GM12892 (cell line): ENCODE results near the gene FAM107B.
"Not testable (repeated sequence)": the region's sequence is repeated elsewhere in the genome, so short reads cannot be mapped to it uniquely, and the experiment has no call there.

Experiments used
- DNase-seq: peaks from one replicate; pipeline ENCODE4 v3.0.0; 2011; ENCODE audit not compliant: insufficient read length
- FAIRE-seq: peaks from 2 replicates; lab custom pipeline; 2011; peaks lifted over from hg19 to GRCh38; lab: Jason Lieb, UNC
- POLR2A ChIP-seq: IDR thresholded peaks from 2 replicates; pipeline ENCODE4 v1.6.1; 2011; ENCODE audit warnings: low read depth, low read length, control low read depth
- POLR2AphosphoS5 ChIP-seq: IDR thresholded peaks from 2 replicates; pipeline ENCODE4 v1.6.1; 2011; ENCODE audit warnings: low read depth, low read length, control low read depth
- TAF1 ChIP-seq: IDR thresholded peaks from 2 replicates; pipeline ENCODE4 v1.6.1; 2011; ENCODE audit warnings: low read depth, mild to moderate bottlenecking, control low read depth, low read length, borderline replicate concordance

FAM107B gene

DNA sequence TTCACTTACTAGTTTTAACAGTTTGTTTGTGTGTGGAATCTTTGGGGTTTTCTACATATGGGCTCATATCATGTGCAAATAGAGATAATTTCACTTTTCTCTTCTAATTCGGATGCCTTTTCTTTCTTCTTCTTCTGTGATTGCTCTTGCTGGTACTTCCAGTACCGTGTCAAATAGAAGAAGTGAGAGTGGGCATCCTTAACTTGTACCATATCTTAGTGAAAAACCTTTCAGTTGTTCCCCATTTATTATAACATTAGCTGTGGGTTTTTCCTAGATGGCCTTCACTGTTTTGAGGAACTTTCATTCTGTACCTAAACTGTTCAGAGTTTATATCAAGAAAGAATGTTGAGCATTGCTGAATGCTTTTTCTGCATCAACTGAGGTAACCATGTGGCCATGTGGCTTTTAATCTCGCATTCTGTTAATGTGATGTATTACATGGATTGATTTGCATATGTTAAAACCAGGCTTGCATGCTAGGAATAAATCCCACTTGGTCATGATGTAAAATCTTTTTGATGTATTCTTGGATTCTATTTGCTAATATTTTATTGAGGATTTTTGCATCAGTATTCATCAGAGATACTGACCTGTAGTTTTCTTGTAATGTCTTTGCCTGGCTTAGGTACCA lies 78.7 kb downstream of the FAM107B start:
- FAIRE-seq (no peak), DNase-seq (no peak)
- no peak for TF ChIP-seq POLR2A
- TF ChIP-seq POLR2AphosphoS5 = no peak
- TF ChIP-seq TAF1 = no peak

DNA sequence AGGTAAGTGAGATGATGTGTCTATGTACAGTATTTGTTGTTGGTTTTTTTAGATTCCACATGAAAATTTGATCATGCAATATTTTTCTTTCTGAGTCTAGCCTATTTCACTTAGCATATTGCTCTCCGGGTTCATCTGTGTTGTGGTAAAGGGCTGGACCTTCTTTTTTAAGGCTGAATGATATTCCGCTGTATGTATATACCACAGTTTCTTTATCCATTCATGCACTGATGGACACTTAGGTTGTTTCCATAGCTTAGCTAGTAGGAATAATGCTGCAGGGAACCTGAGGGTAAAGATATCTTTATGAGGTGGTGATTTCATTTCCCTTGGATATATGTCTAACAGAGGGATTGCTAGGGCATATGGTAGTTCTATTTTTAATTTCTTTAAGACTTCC lies 80.8 kb downstream of the FAM107B start:
- FAIRE-seq (no peak), DNase-seq (no peak)

DNA sequence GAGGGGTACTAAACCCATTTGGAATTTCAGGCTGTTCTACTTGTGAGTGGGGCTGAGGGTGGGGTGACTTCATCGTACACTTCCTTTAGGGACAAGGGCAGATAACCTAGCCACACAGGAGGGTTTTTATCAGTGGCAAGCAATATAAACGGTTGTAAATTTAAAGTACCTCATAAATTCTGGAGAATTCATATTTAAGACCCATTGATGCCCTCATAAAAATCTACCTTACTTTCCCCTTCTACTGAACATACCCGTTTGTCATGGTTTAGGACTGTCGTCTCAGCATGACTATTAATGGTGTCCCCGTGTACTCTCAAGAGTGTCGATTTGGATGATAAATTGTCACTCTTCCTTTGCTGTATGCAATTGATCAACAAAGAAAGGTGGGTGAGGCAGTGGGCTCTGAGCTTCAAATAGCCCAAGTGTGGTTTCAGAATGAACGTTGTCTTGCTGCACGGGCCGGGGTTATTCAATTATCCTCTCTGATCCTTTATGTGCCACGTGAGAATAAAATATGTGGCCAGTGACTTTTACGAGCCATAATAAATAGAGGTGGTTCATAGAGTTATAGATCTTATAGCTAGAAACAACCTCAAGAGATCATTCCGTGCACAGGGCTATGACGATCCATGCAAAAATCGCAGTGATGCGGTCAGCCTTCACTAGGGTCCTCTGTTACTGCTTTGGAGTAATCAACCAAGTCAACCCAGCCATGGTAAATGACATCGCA lies 82.2 kb downstream of the FAM107B start:
- no peak for DNase-seq
- TF ChIP-seq POLR2A = no peak

More for the DNA sequence above, 80.8 kb downstream of the FAM107B start:
- TF ChIP-seq POLR2A (no peak), TAF1 (no peak), POLR2AphosphoS5 (no peak)

DNA sequence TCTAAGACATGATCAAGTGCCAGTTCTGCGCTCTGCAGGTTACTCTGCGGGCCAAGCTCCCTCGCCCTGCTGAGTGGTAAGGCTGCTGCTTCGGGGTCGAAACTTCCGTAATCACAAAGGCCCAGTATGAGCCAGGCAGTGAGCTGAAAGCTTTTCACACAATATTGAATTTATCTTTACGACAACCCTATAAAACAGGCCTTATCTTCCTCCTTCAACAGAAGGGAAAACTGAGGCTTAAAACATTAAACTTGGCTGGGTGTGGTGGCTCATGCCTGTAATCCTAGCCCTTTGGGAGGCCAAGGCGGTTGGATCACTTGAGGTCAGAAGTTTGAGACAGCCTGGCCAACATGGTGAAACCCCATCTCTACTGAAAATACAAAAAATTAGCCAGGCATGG lies 83.3 kb downstream of the FAM107B start:
- FAIRE-seq (no peak), DNase-seq (no peak)
- TF ChIP-seq POLR2A (no peak), TAF1 (no peak), POLR2AphosphoS5 (no peak)

More for the DNA sequence above, 82.2 kb downstream of the FAM107B start:
- no peak for FAIRE-seq

DNA sequence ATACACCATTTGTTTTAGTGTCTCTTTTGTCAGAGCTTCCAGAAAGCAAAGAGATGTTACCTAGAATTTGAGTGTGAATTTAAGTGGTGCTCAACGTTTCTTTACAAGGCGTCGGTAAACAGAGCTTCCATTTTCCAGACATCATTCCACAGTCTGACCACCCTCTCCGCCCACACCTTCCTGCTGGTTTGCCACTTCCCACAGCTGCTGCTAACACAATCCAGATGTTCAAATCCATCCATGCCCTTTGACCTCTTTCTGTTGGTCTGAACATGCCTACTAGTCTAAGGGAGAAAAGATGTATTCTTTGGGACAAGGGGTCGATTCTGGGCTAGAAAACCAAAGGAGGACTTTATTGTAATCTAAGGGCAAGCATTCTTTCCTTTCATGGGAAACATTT lies 86.1 kb downstream of the FAM107B start:
- no peak for TF ChIP-seq POLR2A
- TF ChIP-seq POLR2AphosphoS5 = no peak
- no peak for TF ChIP-seq TAF1
- FAIRE-seq = no peak
- DNase-seq = no peak

DNA sequence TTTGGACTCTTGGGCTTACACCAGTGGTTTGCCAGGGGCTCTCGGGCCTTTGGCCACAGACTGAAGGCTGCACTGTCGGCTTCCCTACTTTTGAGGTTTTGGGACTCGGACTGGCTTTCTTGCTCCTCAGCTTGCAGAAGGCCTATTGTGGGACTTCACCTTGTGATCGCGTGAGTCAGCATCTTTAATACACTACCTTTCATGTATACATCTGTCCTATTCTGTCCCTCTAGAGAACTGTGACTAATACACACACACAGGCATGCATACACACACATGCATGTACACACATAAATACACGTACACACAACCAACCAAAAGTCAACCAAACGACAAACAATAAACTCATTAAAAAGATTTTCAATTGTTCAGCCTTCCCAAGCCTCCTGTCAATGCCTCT lies 86.5 kb downstream of the FAM107B start:
- not testable (repeated sequence) for FAIRE-seq, DNase-seq

DNA sequence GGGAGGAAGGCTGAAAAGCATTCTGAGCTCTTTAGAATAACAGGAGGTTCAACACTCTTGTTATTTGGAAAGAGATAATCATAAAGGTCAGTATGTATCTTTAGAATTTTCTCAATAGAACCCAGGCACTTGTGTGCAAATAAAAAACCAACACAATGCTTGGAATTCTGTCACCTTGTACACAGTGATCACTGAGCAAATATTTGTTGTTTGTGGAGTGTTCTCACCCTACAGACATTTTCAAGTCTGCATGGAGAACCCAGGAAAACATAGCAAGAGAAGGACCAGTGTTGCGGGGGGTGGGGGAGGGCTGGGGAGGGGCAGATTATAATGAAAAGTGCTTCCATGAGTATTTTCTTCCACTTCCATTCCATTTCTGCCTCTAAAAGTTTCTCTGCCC lies 87.4 kb downstream of the FAM107B start:
- no peak for TF ChIP-seq POLR2A
- no peak for TF ChIP-seq TAF1
- TF ChIP-seq POLR2AphosphoS5 = no peak
- DNase-seq (no peak), FAIRE-seq (no peak)

DNA sequence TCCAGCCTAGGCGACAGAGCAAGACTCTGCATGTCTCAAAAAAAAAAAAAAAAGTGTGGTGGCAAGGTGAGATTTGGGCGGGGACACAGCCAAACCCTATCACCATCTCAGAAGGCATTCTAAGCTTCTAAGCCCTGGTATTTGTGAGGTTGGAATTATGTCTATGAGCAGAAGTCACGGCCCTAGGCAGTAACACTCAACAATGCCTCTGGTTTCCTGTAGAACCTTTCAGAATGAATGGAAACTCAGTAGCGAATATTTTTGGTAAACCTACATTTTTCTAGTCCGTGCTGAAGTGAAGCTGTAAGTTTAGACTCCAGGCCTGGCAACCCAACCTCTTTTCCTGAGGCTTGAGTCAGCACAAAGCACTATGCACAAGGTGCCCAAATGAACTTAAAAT lies 88.3 kb downstream of the FAM107B start:
- TF ChIP-seq TAF1 = no peak
- TF ChIP-seq POLR2A = no peak
- TF ChIP-seq POLR2AphosphoS5 = no peak
- no peak for FAIRE-seq
- DNase-seq = no peak

DNA sequence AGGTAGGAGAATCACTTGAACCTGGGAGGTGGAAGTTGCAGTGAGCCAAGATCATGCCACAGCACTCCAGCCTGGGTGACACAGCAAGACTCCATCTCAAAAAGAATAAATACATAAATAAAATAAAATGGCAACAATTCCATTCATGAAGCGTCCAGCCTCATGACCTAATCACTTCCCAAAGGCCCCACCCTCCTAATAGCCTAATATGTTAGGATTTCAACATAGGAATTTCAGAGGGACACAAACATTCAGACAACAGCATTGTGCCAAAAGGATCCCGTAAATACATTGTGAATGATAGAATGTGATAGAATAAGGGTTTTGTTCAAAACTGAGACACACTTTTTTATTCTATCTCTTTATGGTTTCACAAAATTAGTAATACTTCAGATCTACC lies 90.3 kb downstream of the FAM107B start:
- no peak for DNase-seq
- TF ChIP-seq POLR2AphosphoS5 = no peak
- no peak for TF ChIP-seq TAF1
- TF ChIP-seq POLR2A = no peak
- FAIRE-seq = no peak

DNA sequence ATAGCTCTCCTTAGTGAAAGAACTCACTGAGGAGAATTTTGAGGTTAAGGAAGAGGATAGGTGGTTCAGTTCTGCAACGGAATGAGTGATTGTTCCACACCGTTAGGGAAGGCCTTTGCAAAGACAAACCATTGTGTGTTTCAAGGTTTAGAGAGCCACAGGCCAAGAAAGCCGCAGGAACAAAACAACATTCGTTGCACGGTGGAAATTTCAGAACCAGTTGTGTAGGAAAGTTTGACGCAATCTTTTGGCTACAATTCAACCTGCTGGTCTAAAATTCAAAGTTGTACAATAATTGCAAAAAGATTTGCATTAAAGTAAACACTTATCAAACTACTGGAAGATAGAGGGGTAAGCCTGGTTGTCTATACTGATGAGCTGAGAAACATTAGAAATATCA lies 91.4 kb downstream of the FAM107B start:
- FAIRE-seq = no peak
- TF ChIP-seq POLR2AphosphoS5 = no peak
- no peak for TF ChIP-seq TAF1
- TF ChIP-seq POLR2A = no peak
- DNase-seq = no peak

DNA sequence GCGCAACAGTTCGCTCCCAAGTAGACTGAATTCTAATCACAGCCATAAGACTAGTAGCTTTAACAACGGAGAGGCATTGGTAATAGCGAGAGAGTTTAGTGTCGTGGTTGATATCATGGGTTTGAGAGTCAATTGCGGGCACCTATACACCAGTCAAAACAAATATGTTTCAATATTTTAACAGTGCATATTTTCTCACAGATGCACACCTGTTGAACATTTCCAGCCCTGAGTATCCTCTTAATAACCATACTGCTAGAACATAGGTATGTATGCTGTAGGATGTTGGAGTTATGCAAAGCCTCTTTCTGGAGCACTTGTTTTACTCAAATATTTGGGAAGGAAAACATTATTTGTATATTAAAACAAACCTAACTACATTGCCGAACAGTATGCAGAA lies 92.9 kb downstream of the FAM107B start:
- TF ChIP-seq POLR2AphosphoS5 (no peak), TAF1 (no peak), POLR2A (no peak)
- FAIRE-seq (no peak), DNase-seq (no peak)

DNA sequence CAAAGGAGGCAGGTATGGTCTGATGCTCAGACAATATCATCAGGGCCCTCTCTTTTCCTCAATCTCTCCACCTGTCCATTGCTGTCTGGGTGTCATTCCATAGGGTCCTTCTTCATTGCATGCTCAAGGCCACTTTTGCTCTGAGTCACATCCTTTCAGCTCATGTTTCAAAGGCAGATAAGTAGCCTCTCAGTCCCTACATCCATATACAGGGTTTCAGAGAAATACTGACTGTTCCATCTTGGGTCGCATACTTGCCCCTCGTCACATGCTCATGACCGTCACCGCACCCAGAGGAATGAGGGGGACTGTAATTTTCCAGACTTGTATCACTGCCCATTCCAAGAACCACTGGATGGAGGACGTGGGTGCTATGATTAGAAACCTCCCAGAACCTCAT lies 93.4 kb downstream of the FAM107B start:
- DNase-seq (no peak), FAIRE-seq (no peak)
- no peak for TF ChIP-seq POLR2AphosphoS5
- no peak for TF ChIP-seq TAF1
- TF ChIP-seq POLR2A = no peak
